Keratinocyte (primary cell): ENCODE results near the gene FHDC1. TPM values are rescaled to one million over a fixed set of nuclear protein-coding genes. Genes with fewer than 3 reads are reported as not detected.

ENCODE experiments used
- DNase-seq: peaks from one replicate; pipeline ENCODE4 v3.0.0-alpha.2; 2011; ENCODE audit warnings: low read depth, missing footprints, low spot score
- FAIRE-seq: peaks from 2 replicates; lab custom pipeline; 2011; peaks lifted over from hg19 to GRCh38; lab: Jason Lieb, UNC
- H2AFZ ChIP-seq: 2 replicates; pipeline ENCODE4 v1.6.0; 2012; ENCODE audit warnings: low read length, control low read depth, inconsistent platforms; ENCODE audit not compliant: control insufficient read depth
- H3K27ac ChIP-seq: 2 replicates; pipeline ENCODE4 v1.5.1; 2011; ENCODE audit warnings: low read length; ENCODE audit not compliant: control insufficient read depth, insufficient read depth
- H3K27me3 ChIP-seq: 3 replicates; pipeline ENCODE4 v1.6.0; 2011; ENCODE audit warnings: low read length; ENCODE audit not compliant: control insufficient read depth, insufficient read depth; ENCODE audit errors: extremely low read depth
- H3K36me3 ChIP-seq, 2 experiments: 2 replicates in 1 of 2; 3 replicates in 1 of 2; pipeline ENCODE4 v1.5.1; 2011; ENCODE audit warnings: low read length in 2 of 2, mild to moderate bottlenecking in 1 of 2; ENCODE audit not compliant: control insufficient read depth in 2 of 2, insufficient read depth in 2 of 2; ENCODE audit errors: extremely low read depth in 1 of 2
- H3K4me1 ChIP-seq: 3 replicates; pipeline ENCODE4 v1.5.1; 2011; ENCODE audit warnings: low read length; ENCODE audit not compliant: control insufficient read depth, insufficient read depth; ENCODE audit errors: extremely low read depth
- H3K4me2 ChIP-seq: 3 replicates; pipeline ENCODE4 v1.6.0; 2011; ENCODE audit warnings: low read depth, low read length; ENCODE audit not compliant: control insufficient read depth, insufficient read depth; ENCODE audit errors: extremely low read depth
- H3K4me3 ChIP-seq, 3 experiments: fragments of 200-600 bp in 1 of 3; sonication (generic) in 1 of 3; 2 replicates in 2 of 3; 3 replicates in 1 of 3; pipeline ENCODE4 v1.5.1; 2011 to 2016; ENCODE audit warnings: low read length in 3 of 3, mild to moderate bottlenecking in 3 of 3, control low read depth in 2 of 3, inconsistent platforms in 1 of 3, low read depth in 1 of 3, mixed read lengths in 1 of 3, mixed run types in 1 of 3, moderate library complexity in 1 of 3; ENCODE audit not compliant: control insufficient read depth in 2 of 3, insufficient read depth in 2 of 3; ENCODE audit errors: extremely low read depth in 1 of 3
- H3K79me2 ChIP-seq: 2 replicates; pipeline ENCODE4 v1.6.0; 2012; ENCODE audit warnings: low read length; ENCODE audit not compliant: control insufficient read depth, insufficient read depth
- H3K9ac ChIP-seq: 3 replicates; pipeline ENCODE4 v1.6.0; 2011; ENCODE audit warnings: low read length; ENCODE audit not compliant: control insufficient read depth, insufficient read depth; ENCODE audit errors: extremely low read depth
- H3K9me1 ChIP-seq: 3 replicates; pipeline ENCODE4 v1.6.0; 2011; ENCODE audit warnings: low read length; ENCODE audit not compliant: control insufficient read depth, insufficient read depth; ENCODE audit errors: extremely low read depth
- H3K9me3 ChIP-seq: 2 replicates; pipeline ENCODE4 v1.5.1; 2012; ENCODE audit warnings: low read depth, low read length; ENCODE audit not compliant: control insufficient read depth
- H4K20me1 ChIP-seq: 3 replicates; pipeline ENCODE4 v1.6.0; 2011; ENCODE audit warnings: low read length; ENCODE audit not compliant: control insufficient read depth, insufficient read depth; ENCODE audit errors: extremely low read depth
- EZH2 ChIP-seq: IDR thresholded peaks from one replicate; pipeline ENCODE4 v1.6.1; 2012; ENCODE audit warnings: inconsistent platforms, mild to moderate bottlenecking, low read length, moderate library complexity
- dilution Hi-C: fragments of 300-500 bp; cut with MboI; formaldehyde crosslinking; loops from one replicate; pipeline ENCODE4 v1.7.0; 2020; ENCODE audit warnings: low sequenced_read_pairs; ENCODE audit not compliant: extremely low pct_ligation_motif_present
- polyA plus RNA-seq, 5 experiments: library from polyadenylated mRNA; depleted of rRNA in 3 of 5; stranded (reverse) in 3 of 5; stranded (forward) in 1 of 5; unstranded in 1 of 5; fragments of >200 nt; gene quantifications; 1 replicate in 1 of 5; 2 replicates in 3 of 5; 3 replicates in 1 of 5; pipeline versions ENCODE4 v1.2.1 to v1.2.3, GENCODE V29; 2011 to 2012; ENCODE audit warnings: missing spikeins in 2 of 5, low read depth in 1 of 5, low replicate concordance in 1 of 5
- TF ChIP-seq, protein P1 (sequence below), 3 experiments: IDR thresholded peaks in 1 of 3; conservative IDR thresholded peaks in 1 of 3; optimal IDR thresholded peaks in 1 of 3; 2 replicates in 2 of 3; 3 replicates in 1 of 3; pipeline versions ENCODE3 to v1.5.1; 2011; ENCODE audit warnings: low read length in 3 of 3, mild to moderate bottlenecking in 3 of 3, moderate library complexity in 2 of 3, control low read depth in 1 of 3, inconsistent platforms in 1 of 3; ENCODE audit not compliant: insufficient read depth in 2 of 3; ENCODE audit errors: extremely low read depth in 1 of 3

FHDC1 gene
- polyA plus RNA-seq, 1 donor (not counting 4 experiments of a cell fraction or from before 2014, with no cell fraction given): 1.6 TPM

DNA sequence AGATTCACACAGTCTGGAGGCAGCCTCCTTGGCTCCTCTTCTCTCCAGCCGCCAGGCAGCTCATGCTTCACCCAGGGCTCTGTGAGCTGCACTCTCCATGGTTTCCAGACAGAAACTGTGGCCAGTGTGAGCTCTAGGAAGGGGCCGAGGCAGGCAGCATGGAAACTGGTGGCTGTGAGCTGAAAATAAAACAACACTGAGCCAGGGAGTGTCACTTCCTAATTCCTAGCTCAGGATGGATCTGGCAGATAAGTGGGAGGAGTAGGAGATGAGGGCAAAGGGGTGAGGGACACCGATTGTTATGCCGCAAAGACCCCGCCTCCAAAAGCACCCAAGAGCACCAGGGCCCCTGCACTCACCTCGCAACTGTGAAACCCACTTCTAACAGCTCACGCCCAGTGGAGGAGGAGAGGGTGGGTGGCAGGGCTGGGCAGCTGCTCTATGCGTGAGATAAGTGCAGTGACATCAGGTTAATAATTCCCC is 69.8 kb downstream of the FHDC1 start:
- Histone ChIP-seq H3K9me3 (no peaks in the 10 kb centered on the region), H3K27ac (no peak overlapping the region), H3K9ac (no peak overlapping the region), H2AFZ (no peak overlapping the region), H4K20me1 (no peaks in the 10 kb centered on the region), H3K36me3 (no peaks in the 10 kb centered on the region), H3K27me3 (no peaks in the 10 kb centered on the region), H3K9me1 (no peaks in the 10 kb centered on the region), H3K4me1 (no peaks in the 10 kb centered on the region), H3K4me2 (no peak overlapping the region), H3K4me3 (no peak overlapping the region), H3K79me2 (no peaks in the 10 kb centered on the region)
- FAIRE-seq (no peak), DNase-seq (no peak)
- dilution Hi-C loops: no loop called here
- TF ChIP-seq, protein P1, sequence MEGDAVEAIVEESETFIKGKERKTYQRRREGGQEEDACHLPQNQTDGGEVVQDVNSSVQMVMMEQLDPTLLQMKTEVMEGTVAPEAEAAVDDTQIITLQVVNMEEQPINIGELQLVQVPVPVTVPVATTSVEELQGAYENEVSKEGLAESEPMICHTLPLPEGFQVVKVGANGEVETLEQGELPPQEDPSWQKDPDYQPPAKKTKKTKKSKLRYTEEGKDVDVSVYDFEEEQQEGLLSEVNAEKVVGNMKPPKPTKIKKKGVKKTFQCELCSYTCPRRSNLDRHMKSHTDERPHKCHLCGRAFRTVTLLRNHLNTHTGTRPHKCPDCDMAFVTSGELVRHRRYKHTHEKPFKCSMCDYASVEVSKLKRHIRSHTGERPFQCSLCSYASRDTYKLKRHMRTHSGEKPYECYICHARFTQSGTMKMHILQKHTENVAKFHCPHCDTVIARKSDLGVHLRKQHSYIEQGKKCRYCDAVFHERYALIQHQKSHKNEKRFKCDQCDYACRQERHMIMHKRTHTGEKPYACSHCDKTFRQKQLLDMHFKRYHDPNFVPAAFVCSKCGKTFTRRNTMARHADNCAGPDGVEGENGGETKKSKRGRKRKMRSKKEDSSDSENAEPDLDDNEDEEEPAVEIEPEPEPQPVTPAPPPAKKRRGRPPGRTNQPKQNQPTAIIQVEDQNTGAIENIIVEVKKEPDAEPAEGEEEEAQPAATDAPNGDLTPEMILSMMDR (optimal IDR thresholded peaks at IDR 0.05 in 1 of 3, IDR thresholded peaks at IDR 0.05 in 1 of 3, conservative IDR thresholded peaks at IDR 0.05 in 1 of 3; ENCODE audit: extremely low read depth in 1 of 3, insufficient read depth in 2 of 3, low read length in 3 of 3): no peak
- TF ChIP-seq EZH2: no peak

DNA sequence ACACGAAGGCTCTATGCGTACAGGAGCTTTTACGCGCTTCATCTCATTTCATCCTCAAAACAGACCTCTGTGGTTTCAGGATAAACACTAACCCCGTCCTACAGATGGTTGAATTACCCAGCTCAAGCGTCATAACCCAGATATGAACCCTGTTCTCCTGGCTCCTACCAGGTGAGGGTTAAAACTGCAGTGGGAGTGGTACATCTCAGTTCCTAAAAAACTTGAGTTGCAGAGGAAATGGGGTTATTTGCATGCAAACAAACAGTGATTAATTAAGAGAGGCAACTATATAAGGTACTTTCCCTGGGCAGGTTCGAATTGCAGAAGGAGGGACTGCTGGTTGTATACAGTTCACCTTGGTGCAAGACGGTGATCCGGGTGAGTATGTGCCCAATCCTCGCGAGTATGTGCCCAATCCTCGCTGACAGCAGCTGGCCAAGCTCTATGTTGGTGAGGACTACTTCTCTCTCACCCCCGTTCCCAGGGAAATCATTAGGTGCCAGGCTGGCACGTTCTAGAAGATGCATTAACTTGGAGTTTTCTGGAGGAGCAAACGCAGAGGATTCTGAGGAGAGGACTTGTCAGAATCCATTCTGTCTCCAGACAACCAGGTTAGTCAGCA is 72.6 kb downstream of the FHDC1 start:
- dilution Hi-C loops: no loop called here
- no peak for FAIRE-seq

More for the DNA sequence above, 72.6 kb downstream of the FHDC1 start:
- no peak for TF ChIP-seq EZH2
- TF ChIP-seq, protein P1 (optimal IDR thresholded peaks at IDR 0.05 in 1 of 3, IDR thresholded peaks at IDR 0.05 in 1 of 3, conservative IDR thresholded peaks at IDR 0.05 in 1 of 3; ENCODE audit: extremely low read depth in 1 of 3, insufficient read depth in 2 of 3, low read length in 3 of 3): no peak
- Histone ChIP-seq H3K36me3 (no peaks in the 10 kb centered on the region), H3K27ac (no peak overlapping the region), H3K4me3 (no peak overlapping the region), H2AFZ (no peak overlapping the region), H3K27me3 (no peaks in the 10 kb centered on the region), H3K9ac (no peak overlapping the region), H3K4me2 (no peak overlapping the region), H3K4me1 (no peaks in the 10 kb centered on the region), H3K79me2 (no peaks in the 10 kb centered on the region), H4K20me1 (no peaks in the 10 kb centered on the region), H3K9me1 (no peaks in the 10 kb centered on the region), H3K9me3 (no peaks in the 10 kb centered on the region)
- no peak for DNase-seq
